Pancreas (tissue), 10 donors: ENCODE measurements around the gene PLCB2. TPM values are rescaled to one million over a fixed set of nuclear protein-coding genes. Genes with fewer than 3 reads are reported as not detected.
A peak's percentile ranks its signal among the peaks of the same experiment; 100 is the strongest.

Experiments
- ATAC-seq, 4 donors: fragments of 200-7000 bp; cut with Tn5 transposase; one replicate each; pipeline versions ENCODE4 v1.8.0 to v1.9.1; 2020; ENCODE audit warnings: mild to moderate bottlenecking in 4 of 4, moderate library complexity in 4 of 4
- DNase-seq, 6 donors: peaks; one replicate each; pipeline ENCODE4 v3.0.0-alpha.2; 2020
- FAIRE-seq: peaks from 2 replicates; lab custom pipeline; 2012; peaks lifted over from hg19 to GRCh38; lab: Jason Lieb, UNC
- H3K27ac ChIP-seq, 4 donors: fragments of 200-600 bp; sonication (generic); 1 replicate in 3 of 4; 2 replicates in 1 of 4; pipeline versions ENCODE4 v1.5.0 to v1.8.0; 2020
- H3K27me3 ChIP-seq, 4 donors: fragments of 200-600 bp; one replicate each; pipeline ENCODE4 v1.8.0; 2021
- H3K36me3 ChIP-seq, 3 donors: fragments of 200-600 bp; sonication (generic) in 1 of 3; one replicate each; pipeline versions ENCODE4 v1.5.0 to v1.8.0; 2020 to 2021
- H3K4me1 ChIP-seq, 3 donors: fragments of 200-600 bp; one replicate each; pipeline ENCODE4 v1.8.0; 2021
- H3K4me3 ChIP-seq, 4 donors: fragments of 200-600 bp; sonication (generic) in 2 of 4; one replicate each; pipeline versions ENCODE4 v1.5.0 to v1.8.0; 2020 to 2021
- H3K9me3 ChIP-seq, 4 donors: fragments of 200-600 bp; one replicate each; pipeline ENCODE4 v1.8.0; 2021
- WGBS, 2 donors: extraction: QIAGEN DNeasy Blood & Tissue Kit; methylation state at CpG; one replicate each; pipeline ENCODE4 v1.1.7; 2013; 5-methylcytosine and 5-hydroxymethylcytosine counted together
- intact Hi-C, 3 donors: fragments of 100-400 bp; cut with DNase I; formaldehyde crosslinking; loops; one replicate each; pipeline versions ENCODE4 v1.11.1 to v1.14.2; 2022
- polyA plus RNA-seq, 2 donors: library from polyadenylated mRNA; stranded (reverse); fragments of 200-250 nt; gene quantifications; one replicate each; pipeline ENCODE4 v1.2.3, GENCODE V29; 2013
- total RNA-seq, 6 donors: library from RNA; stranded (reverse); fragmentation: NEBNext Ultra II Directional in 4 of 6; extraction: Animal tissue kit (Norgen Biotek cat#: 25700) in 4 of 6; gene quantifications; one replicate each; pipeline versions ENCODE4 v1.2.1 to v1.2.4, GENCODE V29; 2021 to 2023
- TF ChIP-seq, protein P1 (sequence below), 4 donors: fragments of 200-600 bp; sonication (generic) in 3 of 4; IDR thresholded peaks; one replicate each; pipeline versions ENCODE4 v1.5.0 to v1.8.0; 2021; ENCODE audit warnings: antibody characterized with exemption in 4 of 4
- donor health status: healthy with polysubstance abuse.
- donor health status: DM: no; HTN: no; CAD: no; lungs with moderate emphysema.
- donor health status: DM: no; HTN: no; CAD: no.
- donor health status: control.
- donor health status: control.
- donor health status: Bipolar disorder and iron deficiency.
- donor health status: DM: yes; HTN: yes; CAD: no.
- donor health status: DM: no; HTN: no; CAD: no.
- donor health status: DM: no; HTN: no; CAD: no.
- donor health status: DM: yes; HTN: yes; CAD: no.

PLCB2 gene
- total and polyA plus RNA-seq, 8 donors = 0.94 to 23.5 (median 5.7) TPM

DNA sequence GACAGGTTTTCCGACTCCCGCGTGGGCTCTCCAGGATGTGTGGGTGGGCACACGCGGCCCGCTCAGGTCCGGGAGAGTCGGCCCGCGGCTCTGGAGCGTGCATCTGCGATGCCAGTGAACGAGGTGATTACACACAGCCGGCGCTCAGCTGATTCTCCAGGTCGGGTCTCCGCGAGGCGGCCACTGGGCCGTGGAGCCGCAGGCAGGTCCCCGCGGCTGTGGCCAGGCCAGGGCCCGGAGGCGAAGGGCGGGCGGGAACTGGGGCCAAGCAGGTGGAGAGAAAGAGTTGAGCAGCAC lies 55.6 kb downstream of the PLCB2 start:
- no peak for FAIRE-seq
- intact Hi-C loops = no loop called here
- ATAC-seq = peak; percentile 30 to 60 (median 46)
- peak overlapping the region; percentile 44 to 86 (median 62) for H3K4me3 ChIP-seq
- peak overlapping the region in 3 of 4 donors; percentile 31 to 58 (median 44) for H3K27ac ChIP-seq
- TF ChIP-seq, protein P1, sequence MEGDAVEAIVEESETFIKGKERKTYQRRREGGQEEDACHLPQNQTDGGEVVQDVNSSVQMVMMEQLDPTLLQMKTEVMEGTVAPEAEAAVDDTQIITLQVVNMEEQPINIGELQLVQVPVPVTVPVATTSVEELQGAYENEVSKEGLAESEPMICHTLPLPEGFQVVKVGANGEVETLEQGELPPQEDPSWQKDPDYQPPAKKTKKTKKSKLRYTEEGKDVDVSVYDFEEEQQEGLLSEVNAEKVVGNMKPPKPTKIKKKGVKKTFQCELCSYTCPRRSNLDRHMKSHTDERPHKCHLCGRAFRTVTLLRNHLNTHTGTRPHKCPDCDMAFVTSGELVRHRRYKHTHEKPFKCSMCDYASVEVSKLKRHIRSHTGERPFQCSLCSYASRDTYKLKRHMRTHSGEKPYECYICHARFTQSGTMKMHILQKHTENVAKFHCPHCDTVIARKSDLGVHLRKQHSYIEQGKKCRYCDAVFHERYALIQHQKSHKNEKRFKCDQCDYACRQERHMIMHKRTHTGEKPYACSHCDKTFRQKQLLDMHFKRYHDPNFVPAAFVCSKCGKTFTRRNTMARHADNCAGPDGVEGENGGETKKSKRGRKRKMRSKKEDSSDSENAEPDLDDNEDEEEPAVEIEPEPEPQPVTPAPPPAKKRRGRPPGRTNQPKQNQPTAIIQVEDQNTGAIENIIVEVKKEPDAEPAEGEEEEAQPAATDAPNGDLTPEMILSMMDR (IDR thresholded peaks at IDR 0.05) = no peak
- peaks cover 0 to 10% (median 0%) of the 10 kb centered on the region in 3 donors for H3K4me1 ChIP-seq
- 25 to 26% methylated on average over 25 to 27 of the region's 27 CpGs for WGBS, 2 donors
- peak in 1 of 6 donors; percentile 84 for DNase-seq
- no peaks in the 10 kb centered on the region for H3K36me3 ChIP-seq
- H3K27me3 ChIP-seq = no peaks in the 10 kb centered on the region
- no peaks in the 10 kb centered on the region for H3K9me3 ChIP-seq

DNA sequence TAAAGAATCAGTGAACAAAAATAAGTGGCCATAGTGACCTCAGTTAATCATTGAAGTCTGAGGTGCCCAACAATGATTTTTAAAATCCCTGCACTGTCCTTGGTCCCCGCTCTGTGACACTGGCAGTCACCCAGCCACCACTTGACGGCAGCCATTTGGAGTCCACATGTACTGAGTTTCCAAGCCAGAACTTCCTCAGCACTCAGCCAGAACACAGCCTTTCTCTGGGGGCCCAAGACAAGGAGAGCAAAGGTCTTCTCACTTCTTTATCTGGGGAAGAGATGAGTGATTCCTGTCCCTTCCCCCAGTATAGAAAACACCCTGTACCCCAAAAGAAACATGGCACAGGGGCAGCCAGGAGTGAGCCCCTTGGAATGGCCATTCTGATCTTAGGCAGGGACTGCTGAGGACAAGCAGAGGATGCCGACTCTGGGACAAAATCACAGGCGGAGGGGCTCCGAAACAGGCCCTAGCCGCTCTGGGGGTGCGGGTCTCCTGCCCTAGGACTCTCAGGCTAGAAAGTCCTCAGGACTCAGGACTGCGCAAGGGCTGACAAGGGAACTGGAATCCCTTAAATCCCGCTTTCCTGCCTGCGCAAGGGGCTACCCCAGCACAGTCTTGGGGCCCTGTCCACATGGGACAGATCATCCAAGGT lies 56.1 kb downstream of the PLCB2 start:
- FAIRE-seq (no peak), DNase-seq (peak in 1 of 6 donors; percentile 12), ATAC-seq (no peak)
- WGBS, 2 donors = 86 to 88% methylated on average over 9 to 10 of the region's 10 CpGs
- intact Hi-C loops = no loop called here
- H3K4me3 ChIP-seq = peak overlapping the region in 2 of 4 donors; percentile 50 to 86
- no peaks in the 10 kb centered on the region for H3K36me3 ChIP-seq
- no peaks in the 10 kb centered on the region for H3K9me3 ChIP-seq
- TF ChIP-seq, protein P1 (IDR thresholded peaks at IDR 0.05) = no peak
- H3K27ac ChIP-seq = peak overlapping the region in 1 of 4 donors; percentile 31
- peaks cover 0 to 10% (median 0%) of the 10 kb centered on the region in 3 donors for H3K4me1 ChIP-seq
- no peaks in the 10 kb centered on the region for H3K27me3 ChIP-seq

DNA sequence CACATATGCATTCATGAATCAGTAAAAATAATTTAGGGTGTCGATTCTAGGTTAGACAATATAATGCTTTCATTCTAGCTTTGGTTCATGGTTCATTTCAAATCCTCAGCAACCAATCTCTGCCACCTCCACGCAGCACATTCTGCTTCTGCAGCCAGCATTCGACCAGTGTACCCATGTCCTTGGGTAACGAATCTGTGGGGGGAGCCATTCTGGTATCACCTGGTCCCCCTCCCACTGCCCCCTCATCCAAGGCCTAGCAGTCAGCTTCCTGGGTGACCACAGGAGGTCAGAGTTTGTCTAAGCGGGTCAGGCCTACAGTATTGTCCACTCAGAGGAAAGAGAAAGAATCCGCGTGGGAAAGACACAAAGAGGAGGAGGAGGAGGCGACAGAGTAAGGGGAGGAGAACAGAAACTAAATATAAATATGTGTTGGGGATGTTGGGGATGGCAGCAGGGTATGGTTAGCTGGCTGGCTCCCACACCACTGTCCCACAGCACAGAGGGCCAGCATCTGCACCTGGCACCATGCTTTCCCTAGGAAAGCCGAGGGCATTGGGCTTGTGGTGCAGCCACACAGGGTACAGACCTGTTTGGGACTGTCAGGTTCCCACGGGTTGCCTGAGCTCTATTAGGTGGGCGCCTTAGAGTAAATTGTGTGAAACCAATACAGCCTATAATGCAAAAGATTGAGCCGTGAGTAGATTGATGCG lies 56.8 kb downstream of the PLCB2 start:
- peaks cover 0 to 10% (median 0%) of the 10 kb centered on the region in 3 donors for H3K4me1 ChIP-seq
- 83 to 89% methylated on average over 13 of the region's 13 CpGs for WGBS, 2 donors
- H3K4me3 ChIP-seq = no peak overlapping the region
- H3K27me3 ChIP-seq = no peaks in the 10 kb centered on the region
- no peaks in the 10 kb centered on the region for H3K9me3 ChIP-seq
- no peak overlapping the region for H3K27ac ChIP-seq
- intact Hi-C loops = no loop called here
- TF ChIP-seq, protein P1 (IDR thresholded peaks at IDR 0.05) = no peak
- no peak for ATAC-seq
- H3K36me3 ChIP-seq = no peaks in the 10 kb centered on the region
- FAIRE-seq = no peak
- DNase-seq = peak in 1 of 6 donors; percentile 18

DNA sequence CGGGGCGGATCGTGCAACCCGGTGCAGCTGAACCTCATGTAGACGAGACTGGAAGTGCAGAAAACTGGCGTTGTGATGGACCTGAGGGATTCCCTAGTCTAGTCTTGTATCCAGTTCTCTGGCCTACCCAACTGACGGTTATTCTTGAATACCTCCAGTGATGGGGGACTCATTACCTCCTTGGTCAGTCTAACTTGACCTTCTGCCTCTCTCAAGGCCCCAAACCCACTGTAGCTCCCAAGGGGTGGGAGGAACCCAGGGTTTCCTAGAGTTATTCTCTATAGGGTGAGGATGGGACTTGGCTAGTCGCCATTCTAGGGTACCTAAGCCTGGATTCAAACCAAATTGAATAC lies 57.5 kb downstream of the PLCB2 start:
- no peak for ATAC-seq
- H3K36me3 ChIP-seq = no peaks in the 10 kb centered on the region
- 90 to 91% methylated on average over 8 of the region's 8 CpGs for WGBS, 2 donors
- no peak for FAIRE-seq
- H3K27me3 ChIP-seq = no peaks in the 10 kb centered on the region
- no peak for DNase-seq
- H3K27ac ChIP-seq = no peak overlapping the region
- H3K4me3 ChIP-seq = no peak overlapping the region
- TF ChIP-seq, protein P1 (IDR thresholded peaks at IDR 0.05) = no peak
- intact Hi-C loops = no loop called here
- H3K9me3 ChIP-seq = no peaks in the 10 kb centered on the region
- peaks cover 0 to 10% (median 0%) of the 10 kb centered on the region in 3 donors for H3K4me1 ChIP-seq
